Measurements from ENCODE around the gene IL17RE. TPM values are rescaled to one million over a fixed set of nuclear protein-coding genes. Genes with fewer than 3 reads are reported as not detected.
"Not testable (repeated sequence)": the region's sequence is repeated elsewhere in the genome, so short reads cannot be mapped to it uniquely, and the experiment has no call there.

The IL17RE gene
- 3.2 and 3.5 TPM in 2 replicates for total RNA-seq

GRCh38 chr3:9902372-9903237 lies at the start of gene IL17RE:
Gene IL17RE (plus strand): TSS chr3:9902848. CDS start chr3:9902933, 85 bp downstream.
- no peaks in the 10 kb centered on the region for H3K27me3 Mint-ChIP-seq (ENCODE audit: insufficient read depth)
- no peaks in the 10 kb centered on the region for H3K9me3 Mint-ChIP-seq
- no peaks in the 10 kb centered on the region for H3K36me3 Mint-ChIP-seq (ENCODE audit: low read depth)
- H3K4me1 Mint-ChIP-seq (ENCODE audit: low read depth), result peaks cover 42% of the 10 kb centered on the region
- peak within 1 kb of the TSS; percentile 74 for H3K4me3 Mint-ChIP-seq
- intact Hi-C loops (cut with micrococcal nuclease), result loop anchor here (1.0 kb wide), 2 partner anchors 12 to 14 kb away; partner anchors contain the start of gene JAGN1
- DNase-seq (ENCODE audit: low spot score), result no peak
- peak within 1 kb of the TSS; percentile 90 for H3K27ac Mint-ChIP-seq

GRCh38 chr3:9854291-9854940 lies 48.2 kb upstream of the IL17RE start:
- DNase-seq (ENCODE audit: low spot score); H3K36me3 Mint-ChIP-seq (ENCODE audit: low read depth); intact Hi-C loops (cut with micrococcal nuclease); H3K4me3 Mint-ChIP-seq; H3K27ac Mint-ChIP-seq; H3K4me1 Mint-ChIP-seq (ENCODE audit: low read depth); H3K9me3 Mint-ChIP-seq: not testable (repeated sequence)
- peaks cover 33% of the 10 kb centered on the region for H3K27me3 Mint-ChIP-seq (ENCODE audit: insufficient read depth)

- peaks cover 29% of the 10 kb centered on the region for H3K27me3 Mint-ChIP-seq (ENCODE audit: insufficient read depth)
- no peak overlapping the region for H3K4me3 Mint-ChIP-seq
- H3K4me1 Mint-ChIP-seq (ENCODE audit: low read depth), result no peaks in the 10 kb centered on the region
- intact Hi-C loops (cut with micrococcal nuclease), result no loop called here
- H3K36me3 Mint-ChIP-seq (ENCODE audit: low read depth), result no peaks in the 10 kb centered on the region
- no peak overlapping the region for H3K27ac Mint-ChIP-seq
- H3K9me3 Mint-ChIP-seq, result no peaks in the 10 kb centered on the region
- no peak for DNase-seq (ENCODE audit: low spot score)
Observed at GRCh38 chr3:9855594-9855993, 47.1 kb upstream of the IL17RE start.

- DNase-seq (ENCODE audit: low spot score), result no peak
- intact Hi-C loops (cut with micrococcal nuclease), result loop anchor here (5.0 kb wide), 1 partner anchor 53 kb away; no protein-coding TSS in a partner anchor
- Mint-ChIP-seq H3K27ac (no peak overlapping the region), H3K4me1 (ENCODE audit: low read depth) (no peaks in the 10 kb centered on the region), H3K36me3 (ENCODE audit: low read depth) (no peaks in the 10 kb centered on the region), H3K4me3 (no peak overlapping the region), H3K9me3 (no peaks in the 10 kb centered on the region), H3K27me3 (ENCODE audit: insufficient read depth) (peaks cover 15% of the 10 kb centered on the region)
Observed at GRCh38 chr3:9859530-9860025, 43.1 kb upstream of the IL17RE start.

- DNase-seq (ENCODE audit: low spot score), result no peak
- H3K27ac Mint-ChIP-seq, result no peak overlapping the region
- H3K4me1 Mint-ChIP-seq (ENCODE audit: low read depth), result no peaks in the 10 kb centered on the region
- intact Hi-C loops (cut with micrococcal nuclease), result loop anchor here (5.0 kb wide), 1 partner anchor 51 kb away; no protein-coding TSS in a partner anchor
- no peak overlapping the region for H3K4me3 Mint-ChIP-seq
- peaks cover 13% of the 10 kb centered on the region for H3K27me3 Mint-ChIP-seq (ENCODE audit: insufficient read depth)
- no peaks in the 10 kb centered on the region for H3K9me3 Mint-ChIP-seq
- no peaks in the 10 kb centered on the region for H3K36me3 Mint-ChIP-seq (ENCODE audit: low read depth)
Observed at GRCh38 chr3:9861201-9861600, 41.4 kb upstream of the IL17RE start.

- Mint-ChIP-seq H3K4me1 (ENCODE audit: low read depth) (no peaks in the 10 kb centered on the region), H3K27ac (no peak overlapping the region), H3K9me3 (no peaks in the 10 kb centered on the region), H3K4me3 (no peak overlapping the region), H3K27me3 (ENCODE audit: insufficient read depth) (peaks cover 13% of the 10 kb centered on the region), H3K36me3 (ENCODE audit: low read depth) (no peaks in the 10 kb centered on the region)
- no peak for DNase-seq (ENCODE audit: low spot score)
- intact Hi-C loops (cut with micrococcal nuclease), result loop anchor here (5.0 kb wide), 1 partner anchor 51 kb away; no protein-coding TSS in a partner anchor
Observed at GRCh38 chr3:9861626-9862130, 41.0 kb upstream of the IL17RE start.

- Mint-ChIP-seq H3K9me3 (no peaks in the 10 kb centered on the region), H3K27ac (no peak overlapping the region), H3K4me3 (peak overlapping the region; percentile 19), H3K36me3 (ENCODE audit: low read depth) (no peaks in the 10 kb centered on the region), H3K4me1 (ENCODE audit: low read depth) (no peaks in the 10 kb centered on the region), H3K27me3 (ENCODE audit: insufficient read depth) (peaks cover 13% of the 10 kb centered on the region)
- intact Hi-C loops (cut with micrococcal nuclease), result loop anchor here (5.0 kb wide), 1 partner anchor 50 kb away; no protein-coding TSS in a partner anchor
- no peak for DNase-seq (ENCODE audit: low spot score)
Observed at GRCh38 chr3:9862391-9863057, 40.1 kb upstream of the IL17RE start.

- Mint-ChIP-seq H3K27ac (no peak overlapping the region), H3K27me3 (ENCODE audit: insufficient read depth) (peaks cover 13% of the 10 kb centered on the region), H3K36me3 (ENCODE audit: low read depth) (no peaks in the 10 kb centered on the region), H3K9me3 (no peaks in the 10 kb centered on the region), H3K4me3 (no peak overlapping the region), H3K4me1 (ENCODE audit: low read depth) (no peaks in the 10 kb centered on the region)
- DNase-seq (ENCODE audit: low spot score), result no peak
- intact Hi-C loops (cut with micrococcal nuclease), result loop anchor here (5.0 kb wide), 1 partner anchor 49 kb away; no protein-coding TSS in a partner anchor
Observed at GRCh38 chr3:9863058-9863772, 39.4 kb upstream of the IL17RE start.

- no peak overlapping the region for H3K27ac Mint-ChIP-seq
- intact Hi-C loops (cut with micrococcal nuclease), result loop anchor here (5.0 kb wide), 1 partner anchor 48 kb away; no protein-coding TSS in a partner anchor
- H3K27me3 Mint-ChIP-seq (ENCODE audit: insufficient read depth), result peaks cover 13% of the 10 kb centered on the region
- H3K9me3 Mint-ChIP-seq, result no peaks in the 10 kb centered on the region
- no peaks in the 10 kb centered on the region for H3K4me1 Mint-ChIP-seq (ENCODE audit: low read depth)
- DNase-seq (ENCODE audit: low spot score), result no peak
- no peak overlapping the region for H3K4me3 Mint-ChIP-seq
- H3K36me3 Mint-ChIP-seq (ENCODE audit: low read depth), result no peaks in the 10 kb centered on the region
Observed at GRCh38 chr3:9864200-9864927, 38.3 kb upstream of the IL17RE start.

GRCh38 chr3:9865125-9865637 lies 37.5 kb upstream of the IL17RE start:
- intact Hi-C loops (cut with micrococcal nuclease), result not testable (repeated sequence)

GRCh38 chr3:9866639-9867038 lies 36.0 kb upstream of the IL17RE start:
- H3K9me3 Mint-ChIP-seq, result no peaks in the 10 kb centered on the region
- H3K4me3 Mint-ChIP-seq, result no peak overlapping the region
- no peak for DNase-seq (ENCODE audit: low spot score)
- intact Hi-C loops (cut with micrococcal nuclease), result no loop called here
- H3K27ac Mint-ChIP-seq, result no peak overlapping the region
- peaks cover 9% of the 10 kb centered on the region for H3K27me3 Mint-ChIP-seq (ENCODE audit: insufficient read depth)
- no peaks in the 10 kb centered on the region for H3K36me3 Mint-ChIP-seq (ENCODE audit: low read depth)
- no peaks in the 10 kb centered on the region for H3K4me1 Mint-ChIP-seq (ENCODE audit: low read depth)

More at GRCh38 chr3:9865125-9865637, 37.5 kb upstream of the IL17RE start:
- H3K4me1 Mint-ChIP-seq (ENCODE audit: low read depth); H3K9me3 Mint-ChIP-seq; H3K4me3 Mint-ChIP-seq; H3K27ac Mint-ChIP-seq; H3K36me3 Mint-ChIP-seq (ENCODE audit: low read depth); DNase-seq (ENCODE audit: low spot score): not testable (repeated sequence)
- H3K27me3 Mint-ChIP-seq (ENCODE audit: insufficient read depth), result peaks cover 16% of the 10 kb centered on the region

All from activated T-helper 1 cell treated with anti-CD3 and anti-CD28 coated beads, Interleukin-12 subunit alpha, Interleukin-12 subunit beta, Interleukin-2, Interleukin-4 antibody, amounts not matched to agents 30 ng/mL and 10 ng/mL and 1 ng/mL, durations not matched to agents 14 hours and 24 hours and 36 hours (primary cell).